PC-3 (cell line): ENCODE data around the gene COMT.

Experiments
- EZH2 ChIP-seq: fragments of 300-600 bp; sonication (generic); IDR thresholded peaks from one replicate; pipeline ENCODE4 v1.6.1; 2017; ENCODE audit warnings: antibody characterized with exemption, mild to moderate bottlenecking, low read length; ENCODE audit not compliant: unreplicated experiment
- TF ChIP-seq, protein P1 (sequence below): fragments of 300-600 bp; sonication (generic); conservative IDR thresholded peaks from 2 replicates; pipeline ENCODE4 v1.5.1; 2017; ENCODE audit warnings: antibody characterized with exemption, low read depth, mild to moderate bottlenecking, low read length

DNA sequence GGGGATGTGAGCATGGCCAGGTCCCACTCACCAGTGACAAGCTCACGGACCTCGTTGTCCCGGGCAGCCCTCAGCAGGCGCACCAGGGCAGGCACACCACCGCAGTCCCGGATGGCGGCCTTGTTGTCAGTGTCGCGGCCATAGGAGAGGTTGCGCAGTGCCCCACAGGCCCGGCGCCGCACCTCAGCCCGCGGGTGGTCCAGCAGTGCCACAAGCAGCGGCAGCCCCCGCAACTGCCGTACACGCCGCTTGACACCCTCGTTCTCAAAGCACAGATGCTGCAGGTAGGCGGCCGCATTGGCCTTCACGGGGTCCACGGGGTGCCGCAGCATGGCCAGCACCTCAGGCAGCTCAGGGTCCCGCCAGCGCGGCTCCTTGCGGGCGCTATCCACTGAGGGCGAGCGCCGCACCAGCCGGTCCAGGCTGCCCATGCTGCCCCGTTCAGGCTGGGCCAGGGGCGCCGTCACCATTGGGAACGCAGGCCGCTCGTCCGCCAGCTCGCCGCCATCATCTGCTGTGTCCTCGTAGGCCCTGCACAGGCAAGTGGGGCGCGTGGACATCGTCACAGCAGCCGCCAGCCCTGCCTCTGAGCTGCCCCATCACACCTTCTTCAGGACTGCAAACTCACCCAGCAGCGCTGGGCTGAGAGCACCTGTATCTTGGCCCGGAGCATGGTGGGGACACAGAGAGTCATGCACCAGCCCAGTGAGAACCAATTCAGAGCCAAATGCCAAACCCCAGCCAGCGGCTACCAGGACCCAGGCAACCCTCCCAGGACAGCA lies 38.3 kb downstream of the COMT start:
- TF ChIP-seq, protein P1, sequence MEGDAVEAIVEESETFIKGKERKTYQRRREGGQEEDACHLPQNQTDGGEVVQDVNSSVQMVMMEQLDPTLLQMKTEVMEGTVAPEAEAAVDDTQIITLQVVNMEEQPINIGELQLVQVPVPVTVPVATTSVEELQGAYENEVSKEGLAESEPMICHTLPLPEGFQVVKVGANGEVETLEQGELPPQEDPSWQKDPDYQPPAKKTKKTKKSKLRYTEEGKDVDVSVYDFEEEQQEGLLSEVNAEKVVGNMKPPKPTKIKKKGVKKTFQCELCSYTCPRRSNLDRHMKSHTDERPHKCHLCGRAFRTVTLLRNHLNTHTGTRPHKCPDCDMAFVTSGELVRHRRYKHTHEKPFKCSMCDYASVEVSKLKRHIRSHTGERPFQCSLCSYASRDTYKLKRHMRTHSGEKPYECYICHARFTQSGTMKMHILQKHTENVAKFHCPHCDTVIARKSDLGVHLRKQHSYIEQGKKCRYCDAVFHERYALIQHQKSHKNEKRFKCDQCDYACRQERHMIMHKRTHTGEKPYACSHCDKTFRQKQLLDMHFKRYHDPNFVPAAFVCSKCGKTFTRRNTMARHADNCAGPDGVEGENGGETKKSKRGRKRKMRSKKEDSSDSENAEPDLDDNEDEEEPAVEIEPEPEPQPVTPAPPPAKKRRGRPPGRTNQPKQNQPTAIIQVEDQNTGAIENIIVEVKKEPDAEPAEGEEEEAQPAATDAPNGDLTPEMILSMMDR: no peak
- TF ChIP-seq EZH2: no peak
